Ishikawa (cell line): Measurements from ENCODE around the gene MAGI2.

Experiments
- CEBPB ChIP-seq: IDR thresholded peaks from 2 replicates; pipeline ENCODE4 v1.6.1; 2012
- CREB1 ChIP-seq: IDR thresholded peaks from 2 replicates; pipeline ENCODE4 v1.6.1; 2012; ENCODE audit warnings: low read depth
- EGR1 ChIP-seq: IDR thresholded peaks from 2 replicates; pipeline ENCODE4 v1.6.1; 2012
- EP300 ChIP-seq: IDR thresholded peaks from 2 replicates; pipeline ENCODE4 v1.6.1; 2012; ENCODE audit warnings: borderline replicate concordance
- FOXM1 ChIP-seq: IDR thresholded peaks from 2 replicates; pipeline ENCODE4 v1.6.1; 2012; ENCODE audit warnings: low read depth, borderline replicate concordance
- NFIC ChIP-seq: IDR thresholded peaks from 2 replicates; pipeline ENCODE4 v1.6.1; 2012
- RAD21 ChIP-seq: IDR thresholded peaks from 2 replicates; pipeline ENCODE4 v1.6.1; 2012; ENCODE audit warnings: low read depth
- TAF1 ChIP-seq: IDR thresholded peaks from 2 replicates; pipeline ENCODE4 v1.6.1; 2012; ENCODE audit warnings: low read depth, mild to moderate bottlenecking
- TCF12 ChIP-seq: IDR thresholded peaks from 2 replicates; pipeline ENCODE4 v1.6.1; 2012; ENCODE audit warnings: low read depth
- TEAD4 ChIP-seq: IDR thresholded peaks from 2 replicates; pipeline ENCODE4 v1.6.1; 2012
- YY1 ChIP-seq: IDR thresholded peaks from 2 replicates; pipeline ENCODE4 v1.6.1; 2012; ENCODE audit warnings: low read depth
- ZBTB7A ChIP-seq: IDR thresholded peaks from 2 replicates; pipeline ENCODE4 v1.6.1; 2012; ENCODE audit warnings: low read depth
- TF ChIP-seq, protein P1 (sequence below): IDR thresholded peaks from 2 replicates; pipeline ENCODE4 v1.6.1; 2012
- TF ChIP-seq, protein P2 (sequence below): IDR thresholded peaks from 2 replicates; pipeline ENCODE4 v1.6.1; 2012
- TF ChIP-seq, protein P3 (sequence below): IDR thresholded peaks from 2 replicates; pipeline ENCODE4 v1.6.1; 2012; ENCODE audit warnings: low read depth, mild to moderate bottlenecking

Gene MAGI2

DNA sequence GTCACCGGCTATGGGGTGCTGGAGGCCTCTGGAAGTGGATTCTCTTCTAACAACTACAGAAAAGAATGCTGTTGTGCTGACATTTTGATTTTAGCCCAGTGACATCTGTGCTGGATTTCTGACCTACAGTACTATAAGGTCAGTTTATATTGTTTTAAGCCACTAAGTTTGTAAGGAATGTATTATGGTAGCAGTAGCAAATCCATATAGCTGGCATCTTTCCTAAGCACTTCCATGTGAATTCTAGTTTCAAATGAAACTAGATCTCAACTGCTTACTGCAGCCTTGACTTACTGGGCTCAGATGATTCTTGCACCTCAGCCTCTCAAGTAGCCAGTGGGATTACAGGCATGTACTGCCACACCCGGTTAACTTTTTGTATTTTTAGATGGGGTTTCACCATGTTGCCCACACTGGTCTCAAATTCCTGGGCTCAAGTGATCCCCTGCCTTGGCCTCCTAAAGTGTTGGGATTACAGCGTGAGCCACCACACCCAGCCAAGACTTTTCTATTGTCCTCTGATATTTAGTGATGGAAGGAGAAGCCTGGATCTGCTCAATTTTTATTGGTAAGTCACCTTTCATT lies 1240.9 kb downstream of the MAGI2 start:
- TF ChIP-seq EGR1 (no peak), EP300 (no peak), FOXM1 (no peak), TAF1 (no peak)

DNA sequence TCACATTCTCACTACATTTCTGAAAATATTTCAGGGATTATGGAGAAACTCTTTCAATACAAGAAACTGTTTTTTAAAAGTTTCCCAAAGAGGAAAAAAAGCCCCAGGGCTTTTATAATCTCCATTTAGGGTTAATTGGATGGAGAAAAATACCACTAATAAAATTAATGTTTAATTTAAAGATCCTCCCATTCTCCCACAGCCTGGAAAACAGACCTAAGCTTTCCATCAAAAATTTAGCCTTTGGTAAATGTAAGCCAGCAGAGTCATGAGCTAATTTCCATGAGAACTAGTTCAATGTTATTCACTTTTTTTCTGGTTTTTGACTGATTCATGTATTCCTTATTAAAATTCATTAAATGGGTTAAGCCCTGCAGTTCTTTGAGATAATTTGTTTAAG lies 1246.2 kb downstream of the MAGI2 start:
- TF ChIP-seq, protein P1, sequence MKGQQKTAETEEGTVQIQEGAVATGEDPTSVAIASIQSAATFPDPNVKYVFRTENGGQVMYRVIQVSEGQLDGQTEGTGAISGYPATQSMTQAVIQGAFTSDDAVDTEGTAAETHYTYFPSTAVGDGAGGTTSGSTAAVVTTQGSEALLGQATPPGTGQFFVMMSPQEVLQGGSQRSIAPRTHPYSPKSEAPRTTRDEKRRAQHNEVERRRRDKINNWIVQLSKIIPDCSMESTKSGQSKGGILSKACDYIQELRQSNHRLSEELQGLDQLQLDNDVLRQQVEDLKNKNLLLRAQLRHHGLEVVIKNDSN = no peak
- TF ChIP-seq TEAD4 (no peak), EGR1 (no peak), FOXM1 (no peak)
- TF ChIP-seq, protein P2, sequence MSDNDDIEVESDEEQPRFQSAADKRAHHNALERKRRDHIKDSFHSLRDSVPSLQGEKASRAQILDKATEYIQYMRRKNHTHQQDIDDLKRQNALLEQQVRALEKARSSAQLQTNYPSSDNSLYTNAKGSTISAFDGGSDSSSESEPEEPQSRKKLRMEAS = no peak

DNA sequence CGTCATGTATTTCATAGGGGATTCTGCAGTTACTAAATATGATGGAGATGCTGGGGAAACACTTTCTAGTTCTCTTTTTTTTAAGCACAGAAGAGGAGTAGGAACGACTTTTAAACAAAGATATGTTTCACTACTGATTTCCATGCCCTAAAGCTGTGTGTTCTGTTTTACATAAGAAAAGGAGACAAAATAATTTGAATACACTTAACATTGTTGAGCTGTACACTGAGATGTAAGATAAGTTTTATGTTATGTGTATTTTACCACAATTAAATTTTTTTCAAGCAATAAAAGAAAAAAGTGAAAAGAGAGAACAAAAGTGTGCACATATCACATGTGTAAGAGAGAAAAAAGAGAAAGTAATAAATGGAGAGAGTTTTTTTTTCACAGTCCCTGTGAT lies 1246.7 kb downstream of the MAGI2 start:
- TF ChIP-seq, protein P3, sequence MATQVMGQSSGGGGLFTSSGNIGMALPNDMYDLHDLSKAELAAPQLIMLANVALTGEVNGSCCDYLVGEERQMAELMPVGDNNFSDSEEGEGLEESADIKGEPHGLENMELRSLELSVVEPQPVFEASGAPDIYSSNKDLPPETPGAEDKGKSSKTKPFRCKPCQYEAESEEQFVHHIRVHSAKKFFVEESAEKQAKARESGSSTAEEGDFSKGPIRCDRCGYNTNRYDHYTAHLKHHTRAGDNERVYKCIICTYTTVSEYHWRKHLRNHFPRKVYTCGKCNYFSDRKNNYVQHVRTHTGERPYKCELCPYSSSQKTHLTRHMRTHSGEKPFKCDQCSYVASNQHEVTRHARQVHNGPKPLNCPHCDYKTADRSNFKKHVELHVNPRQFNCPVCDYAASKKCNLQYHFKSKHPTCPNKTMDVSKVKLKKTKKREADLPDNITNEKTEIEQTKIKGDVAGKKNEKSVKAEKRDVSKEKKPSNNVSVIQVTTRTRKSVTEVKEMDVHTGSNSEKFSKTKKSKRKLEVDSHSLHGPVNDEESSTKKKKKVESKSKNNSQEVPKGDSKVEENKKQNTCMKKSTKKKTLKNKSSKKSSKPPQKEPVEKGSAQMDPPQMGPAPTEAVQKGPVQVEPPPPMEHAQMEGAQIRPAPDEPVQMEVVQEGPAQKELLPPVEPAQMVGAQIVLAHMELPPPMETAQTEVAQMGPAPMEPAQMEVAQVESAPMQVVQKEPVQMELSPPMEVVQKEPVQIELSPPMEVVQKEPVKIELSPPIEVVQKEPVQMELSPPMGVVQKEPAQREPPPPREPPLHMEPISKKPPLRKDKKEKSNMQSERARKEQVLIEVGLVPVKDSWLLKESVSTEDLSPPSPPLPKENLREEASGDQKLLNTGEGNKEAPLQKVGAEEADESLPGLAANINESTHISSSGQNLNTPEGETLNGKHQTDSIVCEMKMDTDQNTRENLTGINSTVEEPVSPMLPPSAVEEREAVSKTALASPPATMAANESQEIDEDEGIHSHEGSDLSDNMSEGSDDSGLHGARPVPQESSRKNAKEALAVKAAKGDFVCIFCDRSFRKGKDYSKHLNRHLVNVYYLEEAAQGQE = no peak

DNA sequence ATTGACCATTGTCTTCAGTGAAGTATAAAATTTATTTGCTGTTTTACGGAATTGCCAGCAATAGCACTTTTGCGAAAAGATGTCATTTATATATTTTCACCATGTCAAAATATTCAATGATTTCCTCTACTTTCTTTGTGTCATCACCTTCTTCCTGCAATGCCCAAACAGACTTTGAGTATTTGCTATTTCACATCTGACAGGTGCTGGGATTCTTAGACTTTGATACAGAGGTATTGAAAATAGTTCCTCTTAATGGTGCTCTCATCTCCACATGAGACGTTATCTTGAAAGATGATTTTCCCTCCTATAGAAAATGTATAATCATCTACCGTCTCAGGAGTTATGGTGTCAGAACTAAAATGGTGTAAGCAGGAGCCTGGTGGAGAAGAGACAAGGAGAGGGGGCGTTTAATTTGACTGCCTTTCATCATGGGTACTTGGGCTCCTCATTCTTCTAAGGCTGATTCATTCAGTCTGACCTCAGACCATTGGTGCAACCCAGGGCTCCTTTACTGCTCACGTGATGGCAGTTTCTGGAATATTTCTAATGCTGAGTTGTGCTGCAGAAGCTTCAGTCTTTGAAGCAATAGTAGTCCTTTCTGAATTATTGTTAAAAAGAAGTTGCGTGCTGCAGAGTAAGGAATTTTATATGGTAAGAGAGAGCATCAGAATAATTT lies 1250.3 kb downstream of the MAGI2 start:
- TF ChIP-seq CREB1 = no peak
- TF ChIP-seq CEBPB = no peak
- no peak for TF ChIP-seq EGR1
- TF ChIP-seq, protein P1 = no peak
- TF ChIP-seq EP300 = no peak
- TF ChIP-seq TEAD4 = no peak
- no peak for TF ChIP-seq YY1
- no peak for TF ChIP-seq ZBTB7A
- TF ChIP-seq NFIC = no peak
- TF ChIP-seq FOXM1 = no peak
- TF ChIP-seq, protein P2 = no peak
- no peak for TF ChIP-seq TAF1
- no peak for TF ChIP-seq TCF12
- TF ChIP-seq, protein P3 = no peak

DNA sequence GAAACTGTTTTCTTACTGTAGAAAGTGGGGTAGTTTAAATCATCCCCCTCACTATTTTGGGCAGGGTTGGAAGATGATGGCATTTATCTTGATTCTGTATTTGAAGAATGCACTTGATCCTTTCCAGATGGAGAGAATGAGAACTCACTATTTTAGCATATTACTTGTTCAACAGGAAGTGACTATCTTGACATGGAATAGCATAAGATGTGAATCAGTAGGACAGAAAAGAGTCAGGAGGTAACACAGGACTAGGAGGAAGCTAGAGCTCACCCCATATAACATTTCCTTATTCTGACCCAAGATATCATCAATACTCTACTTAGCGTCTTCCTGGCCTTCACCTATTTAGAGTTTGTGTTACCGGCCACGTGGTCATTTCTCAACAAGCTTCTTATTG lies 1254.7 kb downstream of the MAGI2 start:
- TF ChIP-seq TAF1 (no peak), YY1 (no peak), CEBPB (no peak), NFIC (no peak), TCF12 (no peak), TEAD4 (no peak), FOXM1 (no peak), EGR1 (no peak), RAD21 (no peak)
- TF ChIP-seq, protein P2 = no peak
- TF ChIP-seq, protein P3 = no peak
- TF ChIP-seq, protein P1 = no peak
